RWPE2 (cell line): ENCODE results near the gene PTCH2.
"Not testable (repeated sequence)": the region's sequence is repeated elsewhere in the genome, so short reads cannot be mapped to it uniquely, and the experiment has no call there.

Experiments
- ATAC-seq: fragments of 200-7000 bp; cut with Tn5 transposase; 3 replicates; pipeline ENCODE4 v1.9.1; 2021; ENCODE audit warnings: low read depth
- DNase-seq: peaks from one replicate; pipeline ENCODE4 v3.0.0-alpha.2; 2020; ENCODE audit warnings: low spot score
- H3K27ac ChIP-seq: fragments of 450-650 bp; 2 replicates; pipeline ENCODE4 v1.5.1; 2017; ENCODE audit warnings: mild to moderate bottlenecking; ENCODE audit not compliant: poor library complexity, severe bottlenecking
- H3K27me3 ChIP-seq: fragments of 250-450 bp; sonication (Bioruptor Pico); 2 replicates; pipeline ENCODE4 v1.5.1; 2021; ENCODE audit warnings: mild to moderate bottlenecking, moderate library complexity; ENCODE audit not compliant: insufficient read depth, poor library complexity, severe bottlenecking
- H3K36me3 ChIP-seq: fragments of 250-450 bp; sonication (Bioruptor Pico); 2 replicates; pipeline ENCODE4 v1.5.1; 2020; ENCODE audit warnings: low read depth, mild to moderate bottlenecking, moderate library complexity
- H3K4me1 ChIP-seq: fragments of 250-450 bp; sonication (Bioruptor Pico); 2 replicates; pipeline ENCODE4 v1.5.1; 2021; ENCODE audit warnings: mild to moderate bottlenecking, moderate library complexity; ENCODE audit not compliant: insufficient read depth, poor library complexity, severe bottlenecking
- H3K4me3 ChIP-seq: fragments of 250-450 bp; sonication (Bioruptor Pico); 2 replicates; pipeline ENCODE4 v1.5.1; 2021; ENCODE audit warnings: mild to moderate bottlenecking, moderate library complexity; ENCODE audit not compliant: severe bottlenecking
- H3K9me3 ChIP-seq: fragments of 250-450 bp; sonication (Bioruptor Pico); 2 replicates; pipeline ENCODE4 v1.5.1; 2021; ENCODE audit warnings: mild to moderate bottlenecking, moderate library complexity; ENCODE audit not compliant: severe bottlenecking
- TF ChIP-seq, protein P1 (sequence below): fragments of 450-650 bp; IDR thresholded peaks from one replicate; pipeline ENCODE4 v1.5.1; 2017; ENCODE audit warnings: mild to moderate bottlenecking, moderate library complexity; ENCODE audit not compliant: poor library complexity, severe bottlenecking

Gene PTCH2

DNA sequence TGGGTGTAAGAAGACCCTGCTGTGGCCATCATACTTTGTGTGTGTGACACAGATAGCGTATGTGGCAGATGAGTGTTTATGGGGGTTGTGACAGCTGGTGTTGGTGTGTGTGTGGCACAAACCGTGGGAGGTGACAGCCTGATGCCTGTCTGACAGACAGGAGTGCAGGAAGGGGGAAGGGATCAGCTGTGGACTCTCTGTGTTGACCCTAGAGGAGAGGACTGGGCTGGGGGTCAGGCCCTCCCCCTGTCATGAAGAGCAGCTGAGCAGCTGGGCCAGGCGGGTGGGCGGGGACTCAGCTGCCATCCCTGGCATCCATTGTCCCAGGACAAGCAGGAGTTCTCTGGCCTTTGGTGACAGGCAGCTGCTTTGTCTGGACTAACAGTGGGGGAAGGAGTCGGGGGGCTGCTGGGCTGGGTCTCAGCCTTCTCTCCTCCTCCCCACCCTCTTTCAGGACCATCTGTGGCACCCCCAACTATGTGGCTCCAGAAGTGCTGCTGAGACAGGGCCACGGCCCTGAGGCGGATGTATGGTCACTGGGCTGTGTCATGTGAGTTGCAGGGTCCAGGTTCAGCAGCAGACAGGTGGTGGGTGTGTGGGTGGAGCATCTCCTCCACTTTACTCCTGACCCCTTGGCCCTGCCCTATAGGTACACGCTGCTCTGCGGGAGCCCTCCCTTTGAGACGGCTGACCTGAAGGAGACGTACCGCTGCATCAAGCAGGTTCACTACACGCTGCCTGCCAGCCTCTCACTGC, 40.6 kb downstream of the PTCH2 start:
- peak overlapping the region; percentile 96 for H3K27ac ChIP-seq

DNA sequence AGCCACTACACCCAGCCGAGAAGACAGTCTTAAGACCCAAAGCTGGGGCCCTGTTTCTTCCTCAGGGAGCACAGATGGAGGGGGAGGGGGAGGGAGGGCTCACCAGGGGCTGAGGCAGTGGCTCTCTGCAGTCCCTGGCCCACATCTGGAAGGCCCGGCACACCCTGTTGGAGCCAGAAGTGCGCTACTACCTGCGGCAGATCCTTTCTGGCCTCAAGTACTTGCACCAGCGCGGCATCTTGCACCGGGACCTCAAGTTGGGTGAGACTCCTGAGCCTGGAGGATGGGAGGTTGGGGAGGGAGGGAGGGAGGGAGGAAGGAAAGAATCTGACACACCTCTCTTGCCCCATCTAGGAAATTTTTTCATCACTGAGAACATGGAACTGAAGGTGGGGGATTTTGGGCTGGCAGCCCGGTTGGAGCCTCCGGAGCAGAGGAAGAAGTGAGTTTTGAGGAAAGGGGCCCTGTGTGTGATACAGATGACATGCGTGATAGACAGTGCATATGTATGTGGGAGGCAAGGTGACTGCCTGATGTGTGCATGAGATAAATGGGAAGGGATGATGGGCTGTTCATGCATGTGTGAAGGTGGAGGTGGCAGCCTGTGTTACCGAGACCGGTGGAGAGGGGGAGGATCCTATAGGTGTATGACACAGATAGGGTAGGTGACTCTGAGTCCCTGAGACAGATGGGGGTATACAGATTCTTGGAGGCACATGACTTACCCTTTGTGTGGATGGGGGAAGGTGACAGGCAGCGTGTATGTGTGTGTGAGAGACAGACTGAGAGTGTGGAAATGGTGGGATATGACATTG, 41.4 kb downstream of the PTCH2 start:
- ATAC-seq (no peak), DNase-seq (no peak)
- H3K4me1 ChIP-seq, result peaks cover 3% of the 10 kb centered on the region
- peak overlapping the region; percentile 85 for H3K4me3 ChIP-seq
- H3K27ac ChIP-seq, result peak overlapping the region; percentile 96
- TF ChIP-seq, protein P1, sequence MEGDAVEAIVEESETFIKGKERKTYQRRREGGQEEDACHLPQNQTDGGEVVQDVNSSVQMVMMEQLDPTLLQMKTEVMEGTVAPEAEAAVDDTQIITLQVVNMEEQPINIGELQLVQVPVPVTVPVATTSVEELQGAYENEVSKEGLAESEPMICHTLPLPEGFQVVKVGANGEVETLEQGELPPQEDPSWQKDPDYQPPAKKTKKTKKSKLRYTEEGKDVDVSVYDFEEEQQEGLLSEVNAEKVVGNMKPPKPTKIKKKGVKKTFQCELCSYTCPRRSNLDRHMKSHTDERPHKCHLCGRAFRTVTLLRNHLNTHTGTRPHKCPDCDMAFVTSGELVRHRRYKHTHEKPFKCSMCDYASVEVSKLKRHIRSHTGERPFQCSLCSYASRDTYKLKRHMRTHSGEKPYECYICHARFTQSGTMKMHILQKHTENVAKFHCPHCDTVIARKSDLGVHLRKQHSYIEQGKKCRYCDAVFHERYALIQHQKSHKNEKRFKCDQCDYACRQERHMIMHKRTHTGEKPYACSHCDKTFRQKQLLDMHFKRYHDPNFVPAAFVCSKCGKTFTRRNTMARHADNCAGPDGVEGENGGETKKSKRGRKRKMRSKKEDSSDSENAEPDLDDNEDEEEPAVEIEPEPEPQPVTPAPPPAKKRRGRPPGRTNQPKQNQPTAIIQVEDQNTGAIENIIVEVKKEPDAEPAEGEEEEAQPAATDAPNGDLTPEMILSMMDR, result no peak
- H3K36me3 ChIP-seq, result peaks cover 48% of the 10 kb centered on the region
- H3K27me3 ChIP-seq, result no peaks in the 10 kb centered on the region
- H3K9me3 ChIP-seq, result no peaks in the 10 kb centered on the region

More for the DNA sequence above, 40.6 kb downstream of the PTCH2 start:
- Histone ChIP-seq H3K36me3 (peaks cover 52% of the 10 kb centered on the region), H3K9me3 (no peaks in the 10 kb centered on the region), H3K4me3 (peak overlapping the region; percentile 85), H3K27me3 (no peaks in the 10 kb centered on the region), H3K4me1 (peaks cover 11% of the 10 kb centered on the region)
- TF ChIP-seq, protein P1, result no peak
- DNase-seq, result no peak
- ATAC-seq, result no peak

DNA sequence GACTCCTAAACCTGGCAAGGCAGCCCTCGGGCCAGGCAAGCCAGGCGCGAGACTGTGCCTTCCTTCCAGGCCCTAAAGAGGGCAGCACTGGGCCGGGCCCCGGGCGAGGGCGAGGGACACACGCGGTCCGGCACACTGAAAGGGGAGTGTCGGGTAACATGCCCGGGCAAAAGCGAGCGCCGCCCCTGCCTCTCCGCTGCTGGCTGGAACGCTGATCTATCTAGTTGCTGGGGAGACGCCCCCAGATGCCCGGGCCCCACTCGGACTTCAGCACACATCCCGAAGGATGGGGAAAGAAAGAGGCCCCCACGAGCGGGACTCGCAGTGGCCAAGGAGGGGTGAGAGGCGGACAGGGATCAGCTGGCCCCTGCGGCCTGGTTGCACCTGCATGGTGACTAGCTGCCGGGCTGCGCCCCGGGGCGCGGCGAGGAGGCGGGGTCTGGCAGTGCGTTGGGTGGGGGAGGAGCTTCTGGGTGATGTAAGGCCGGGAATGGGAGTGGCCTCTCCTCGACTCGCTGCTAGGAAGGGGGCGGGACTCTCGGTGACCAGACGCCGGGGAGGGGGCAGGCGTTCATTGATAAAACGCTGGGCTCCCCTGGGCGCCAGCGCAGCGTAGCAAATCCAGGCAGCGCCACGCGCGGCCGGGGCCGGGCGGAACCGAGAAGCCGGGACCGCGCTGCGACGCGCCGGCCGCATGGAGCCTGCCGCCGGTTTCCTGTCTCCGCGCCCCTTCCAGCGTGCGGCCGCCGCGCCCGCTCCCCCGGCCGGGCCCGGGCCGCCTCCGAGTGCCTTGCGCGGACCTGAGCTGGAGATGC, 43.1 kb downstream of the PTCH2 start, which contains the start of gene PLK3:
Gene PLK3, plus strand, starts transcription at position 608 of the 815 bp plus-strand sequence. Its CDS starts 87 bp downstream, at position 695.
- Histone ChIP-seq H3K4me1 (no peaks in the 10 kb centered on the region), H3K36me3 (peaks cover 36% of the 10 kb centered on the region)
- DNase-seq, result peak; percentile 98

DNA sequence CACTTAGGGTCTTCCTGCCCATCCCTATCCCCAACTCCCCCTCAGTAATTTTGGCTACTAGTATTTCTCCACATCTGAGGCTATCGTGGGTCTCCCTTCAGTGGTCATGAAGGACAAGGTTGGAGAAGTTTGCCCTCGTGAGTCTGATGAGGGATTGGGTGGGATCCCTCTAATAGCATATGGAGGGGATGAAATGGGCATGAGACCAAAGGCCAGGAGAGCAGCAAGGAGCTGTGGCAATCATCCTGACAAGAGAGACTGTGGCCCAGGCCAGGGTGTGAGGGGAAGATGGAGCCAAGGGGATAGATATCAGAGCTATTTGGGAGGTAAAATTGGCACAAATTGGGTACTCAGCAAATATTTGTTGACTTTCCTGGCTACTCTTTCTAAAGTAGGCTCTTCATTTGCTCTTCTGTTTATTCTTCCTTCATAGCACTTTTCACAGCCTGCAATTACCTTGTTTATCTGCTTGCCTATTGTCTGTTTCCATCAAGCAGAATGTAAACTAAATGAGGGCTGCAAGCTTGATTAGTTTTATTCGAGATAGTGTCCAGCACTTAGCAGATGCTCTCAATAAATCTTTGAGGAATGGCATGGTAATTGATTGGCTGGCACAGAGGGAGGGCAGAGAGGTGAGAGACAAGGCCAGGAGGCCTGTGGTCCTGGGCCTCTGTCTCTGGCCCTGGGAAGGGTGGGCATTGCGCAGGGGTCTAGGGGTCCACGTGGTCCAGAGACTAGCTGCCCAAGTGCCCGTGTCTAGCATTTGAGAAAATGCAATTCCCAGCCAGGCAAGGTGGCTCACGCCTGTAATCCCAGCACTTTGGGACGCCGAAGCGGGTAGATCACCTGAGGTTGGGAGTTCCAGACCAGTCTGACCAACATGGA, 44.3 kb downstream of the PTCH2 start:
- DNase-seq (peak; percentile 31), ATAC-seq (no peak)
- TF ChIP-seq, protein P1, result no peak
- Histone ChIP-seq H3K9me3 (no peaks in the 10 kb centered on the region), H3K36me3 (peaks cover 26% of the 10 kb centered on the region), H3K4me1 (peaks cover under 1% of the 10 kb centered on the region), H3K27ac (peak overlapping the region; percentile 96), H3K4me3 (no peak overlapping the region), H3K27me3 (no peaks in the 10 kb centered on the region)

More for the DNA sequence above, 43.1 kb downstream of the PTCH2 start, which contains the start of gene PLK3:
- Histone ChIP-seq H3K27me3 (no peaks in the 10 kb centered on the region), H3K9me3 (no peaks in the 10 kb centered on the region), H3K27ac (peak within 1 kb of the TSS; percentile 96), H3K4me3 (peak within 1 kb of the TSS; percentile 85)
- TF ChIP-seq, protein P1, result peak; percentile 98
- peak; percentile 80 for ATAC-seq

DNA sequence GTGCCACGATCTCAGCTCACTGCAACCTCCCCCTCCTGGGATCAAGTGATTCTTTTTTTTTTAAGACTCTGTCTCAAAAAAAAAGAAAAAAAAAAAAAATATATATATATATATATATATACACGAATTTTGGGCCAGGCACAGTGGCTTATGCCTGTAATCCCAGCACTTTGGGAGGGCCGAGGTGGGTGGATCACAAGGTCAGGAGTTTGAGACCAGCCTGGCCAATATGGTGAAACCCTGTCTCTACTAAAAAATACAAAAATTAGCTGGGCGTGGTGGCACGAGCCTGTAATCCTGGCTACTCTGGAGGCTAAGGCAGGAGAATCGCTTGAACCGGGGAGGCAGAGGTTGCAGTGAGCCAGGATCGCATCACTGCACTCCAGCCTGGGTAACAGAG, 45.2 kb downstream of the PTCH2 start:
- H3K36me3 ChIP-seq, result peaks cover 17% of the 10 kb centered on the region
- not testable (repeated sequence) for ATAC-seq, H3K27me3 ChIP-seq, H3K4me3 ChIP-seq, H3K4me1 ChIP-seq, H3K27ac ChIP-seq, H3K9me3 ChIP-seq
- DNase-seq, result peak; percentile 3
